GM23248 (cell line): Measurements from ENCODE around the gene MED22. TPM values are rescaled to one million over a fixed set of nuclear protein-coding genes. Genes with fewer than 3 reads are reported as not detected.

Source experiments
- DNase-seq: peaks from one replicate; pipeline ENCODE4 v3.0.0-alpha.2; 2015
- H2AFZ ChIP-seq: fragments of 200-600 bp; sonication (generic); 2 replicates; pipeline ENCODE4 v1.6.1; 2016; ENCODE audit warnings: antibody characterized with exemption
- H3F3A ChIP-seq: fragments of 200-600 bp; sonication (generic); 2 replicates; pipeline ENCODE4 v1.6.1; 2016; ENCODE audit warnings: mild to moderate bottlenecking, antibody characterized with exemption, mixed run types; ENCODE audit not compliant: insufficient read depth
- H3K27ac ChIP-seq: fragments of 200-600 bp; sonication (generic); 2 replicates; pipeline ENCODE4 v1.5.1; 2016; ENCODE audit warnings: mild to moderate bottlenecking
- H3K27me3 ChIP-seq: fragments of 200-600 bp; sonication (generic); replicated peaks from 2 replicates; pipeline ENCODE4 v1.6.1; 2016; ENCODE audit warnings: mild to moderate bottlenecking; ENCODE audit not compliant: insufficient read depth
- H3K36me3 ChIP-seq: fragments of 200-600 bp; sonication (generic); 2 replicates; pipeline ENCODE4 v1.6.1; 2016; ENCODE audit warnings: low read depth, mild to moderate bottlenecking
- H3K4me1 ChIP-seq: fragments of 200-600 bp; sonication (generic); 2 replicates; pipeline ENCODE4 v1.6.1; 2016; ENCODE audit warnings: mild to moderate bottlenecking; ENCODE audit not compliant: insufficient read depth
- H3K4me2 ChIP-seq: fragments of 200-600 bp; sonication (generic); one replicate; pipeline ENCODE4 v1.6.1; 2016; ENCODE audit warnings: mild to moderate bottlenecking; ENCODE audit not compliant: unreplicated experiment
- H3K4me3 ChIP-seq: fragments of 200-600 bp; sonication (generic); 2 replicates; pipeline ENCODE4 v1.5.1; 2016; ENCODE audit warnings: mild to moderate bottlenecking
- H3K79me2 ChIP-seq: fragments of 200-600 bp; sonication (generic); 2 replicates; pipeline ENCODE4 v1.6.1; 2016; ENCODE audit warnings: mild to moderate bottlenecking; ENCODE audit not compliant: insufficient read depth
- H3K9ac ChIP-seq: fragments of 200-600 bp; sonication (generic); 2 replicates; pipeline ENCODE4 v1.6.1; 2016; ENCODE audit warnings: mild to moderate bottlenecking
- H3K9me2 ChIP-seq: fragments of 200-600 bp; sonication (generic); 2 replicates; pipeline ENCODE4 v1.6.1; 2016; ENCODE audit warnings: mixed run types, mild to moderate bottlenecking, moderate library complexity; ENCODE audit not compliant: insufficient read depth
- H3K9me3 ChIP-seq: fragments of 200-600 bp; sonication (generic); one replicate; pipeline ENCODE4 v1.6.1; 2017; ENCODE audit warnings: low read depth
- H4K20me1 ChIP-seq: fragments of 200-600 bp; sonication (generic); 2 replicates; pipeline ENCODE4 v1.6.0; 2016; ENCODE audit not compliant: insufficient read depth
- EZH2 ChIP-seq: fragments of 200-600 bp; sonication (generic); IDR thresholded peaks from 2 replicates; pipeline ENCODE4 v1.6.1; 2018; ENCODE audit warnings: antibody characterized with exemption, mild to moderate bottlenecking; ENCODE audit not compliant: insufficient read depth, poor library complexity, severe bottlenecking
- EZH2phosphoT487 ChIP-seq: fragments of 200-600 bp; sonication (generic); IDR thresholded peaks from 2 replicates; pipeline ENCODE4 v1.6.1; 2018; ENCODE audit warnings: antibody characterized with exemption, moderate library complexity, mild to moderate bottlenecking, low read depth; ENCODE audit not compliant: insufficient read depth
- WGBS, 2 experiments: methylation state at CpG; one replicate each; pipeline ENCODE4 v1.1.6; 2015 to 2017; ENCODE audit warnings: low lambda C conversion rate in 2 of 2, low coverage in 1 of 2; ENCODE audit errors: missing lambda C conversion rate in 2 of 2; 5-methylcytosine and 5-hydroxymethylcytosine counted together
- in situ Hi-C: fragments of 300-500 bp; cut with MboI; formaldehyde crosslinking; loops from 2 replicates; pipeline ENCODE4 v1.15.0; 2020
- polyA plus RNA-seq: library from polyadenylated mRNA; unstranded; fragments of >200 nt; fragmentation: Nextera tagmentation; extraction: Ambion mirVana; gene quantifications from 2 replicates; pipeline ENCODE4 v1.2.1, GENCODE V29; 2016
- total RNA-seq: library from RNA; depleted of rRNA; stranded (reverse); fragments of >200 nt; shearing (Covaris generic); gene quantifications from 2 replicates; pipeline ENCODE4 v1.2.3, GENCODE V29; 2014

The MED22 gene
- total and polyA plus RNA-seq, 2 experiments from 2014 or later, result 14.1 to 28.6 TPM

DNA sequence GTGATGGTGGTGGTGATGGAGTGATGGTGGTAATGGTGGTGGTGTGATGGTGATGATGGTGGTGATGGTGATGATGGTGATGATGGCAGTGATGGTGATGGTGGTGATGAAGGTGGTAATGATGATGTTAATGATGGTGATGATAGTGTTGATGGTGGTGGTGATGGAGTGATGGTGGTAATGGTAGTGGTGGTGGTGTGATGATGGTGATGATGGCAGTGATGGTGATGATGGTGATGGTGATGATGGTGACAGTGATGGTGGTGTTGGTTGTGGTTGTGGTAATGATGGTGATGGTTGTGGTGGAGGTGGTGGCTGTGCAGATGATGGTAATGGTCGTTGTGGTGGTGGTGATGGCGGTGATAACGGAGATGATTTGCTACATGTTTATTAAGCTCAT lies 35.5 kb upstream of the MED22 start:
- TF ChIP-seq EZH2, result no peak
- TF ChIP-seq EZH2phosphoT487, result no peak
- H3K9ac ChIP-seq, result no peak overlapping the region
- H3K27me3 ChIP-seq, result no peaks in the 10 kb centered on the region
- H3K9me3 ChIP-seq, result no peaks in the 10 kb centered on the region
- no peak for DNase-seq
- no peaks in the 10 kb centered on the region for H4K20me1 ChIP-seq
- 87 to 90% methylated on average over 3 of the region's 3 CpGs for WGBS, 2 experiments
- H2AFZ ChIP-seq, result no peak overlapping the region
- in situ Hi-C loops, result no loop called here
- no peaks in the 10 kb centered on the region for H3K79me2 ChIP-seq
- H3F3A ChIP-seq, result 0 out of 2 replicates have a peak, but pooled peaks cover 4% of the 10 kb centered on the region
- no peaks in the 10 kb centered on the region for H3K4me1 ChIP-seq
- no peak overlapping the region for H3K4me2 ChIP-seq
- no peak overlapping the region for H3K4me3 ChIP-seq
- H3K27ac ChIP-seq, result no peak overlapping the region
- H3K36me3 ChIP-seq, result no peaks in the 10 kb centered on the region
- 0 out of 2 replicates have a peak, but pooled peaks cover 5% of the 10 kb centered on the region for H3K9me2 ChIP-seq

DNA sequence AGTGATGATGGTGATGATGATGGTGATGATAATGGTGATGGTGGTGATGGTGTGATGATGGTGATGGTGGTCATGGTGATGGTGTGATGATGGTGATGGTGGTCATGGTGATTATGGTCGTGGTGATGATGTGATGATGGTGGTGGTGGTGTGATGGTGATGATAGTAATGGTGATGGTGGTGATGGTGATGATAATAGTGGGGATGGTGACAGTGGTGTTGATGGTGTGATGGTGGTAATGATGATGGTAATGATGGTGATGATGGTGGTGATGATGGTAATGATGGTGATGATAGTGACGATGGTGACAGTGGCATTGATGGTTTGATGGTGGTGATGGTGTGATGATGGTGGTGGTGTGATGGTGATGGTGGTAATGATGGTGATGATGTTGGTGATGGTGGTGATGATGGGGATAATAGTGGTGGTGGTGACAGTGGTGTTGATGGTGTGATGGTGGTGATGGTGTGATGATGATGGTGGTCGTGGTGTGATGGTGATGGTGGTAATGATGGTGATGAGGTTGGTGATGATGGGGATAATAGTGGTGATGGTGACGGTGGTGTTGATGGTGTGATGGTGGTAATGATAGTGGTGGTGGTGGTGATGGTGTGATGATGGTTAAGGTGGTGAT lies 34.7 kb upstream of the MED22 start:
- no peak overlapping the region for H3K27ac ChIP-seq
- 0 out of 2 replicates have a peak, but pooled peaks cover 5% of the 10 kb centered on the region for H3K9me2 ChIP-seq
- H2AFZ ChIP-seq, result no peak overlapping the region
- H3K9ac ChIP-seq, result no peak overlapping the region
- no peak overlapping the region for H3K4me2 ChIP-seq
- TF ChIP-seq EZH2, result no peak
- no peak for TF ChIP-seq EZH2phosphoT487
- 77 to 90% methylated on average over 4 of the region's 4 CpGs for WGBS, 2 experiments
- H3K79me2 ChIP-seq, result no peaks in the 10 kb centered on the region
- in situ Hi-C loops, result no loop called here
- H3K9me3 ChIP-seq, result no peaks in the 10 kb centered on the region
- H3K36me3 ChIP-seq, result no peaks in the 10 kb centered on the region
- no peak for DNase-seq
- no peak overlapping the region for H3K4me3 ChIP-seq
- no peaks in the 10 kb centered on the region for H3K4me1 ChIP-seq
- H3K27me3 ChIP-seq, result no peaks in the 10 kb centered on the region
- H4K20me1 ChIP-seq, result no peaks in the 10 kb centered on the region
- peaks cover 12% of the 10 kb centered on the region; the same call in 1 of the 2 replicates for H3F3A ChIP-seq

DNA sequence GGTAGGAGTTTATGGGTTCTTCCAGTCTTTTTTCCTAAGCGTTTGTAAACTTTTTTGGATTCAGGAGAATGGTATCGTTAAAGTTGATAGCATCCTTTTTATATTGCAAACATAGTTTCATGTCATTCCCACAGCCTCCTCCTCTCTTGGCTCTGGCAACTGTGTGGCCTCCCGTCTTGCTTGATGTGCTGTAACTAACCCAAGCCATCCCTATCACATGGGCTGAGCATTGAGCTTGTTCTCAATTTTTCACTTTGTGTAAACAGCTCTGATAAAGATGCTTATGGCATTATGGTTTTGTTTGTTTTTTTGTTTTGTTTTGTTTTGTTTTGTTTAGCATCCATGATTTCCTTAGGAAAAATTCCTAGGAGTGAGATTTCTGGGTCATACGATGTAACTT lies 32.8 kb upstream of the MED22 start:
- in situ Hi-C loops, result no loop called here
- H3K4me1 ChIP-seq, result peaks cover 9% of the 10 kb centered on the region; the same call in 1 of the 2 replicates
- 81 to 89% methylated on average over 4 of the region's 4 CpGs for WGBS, 2 experiments

DNA sequence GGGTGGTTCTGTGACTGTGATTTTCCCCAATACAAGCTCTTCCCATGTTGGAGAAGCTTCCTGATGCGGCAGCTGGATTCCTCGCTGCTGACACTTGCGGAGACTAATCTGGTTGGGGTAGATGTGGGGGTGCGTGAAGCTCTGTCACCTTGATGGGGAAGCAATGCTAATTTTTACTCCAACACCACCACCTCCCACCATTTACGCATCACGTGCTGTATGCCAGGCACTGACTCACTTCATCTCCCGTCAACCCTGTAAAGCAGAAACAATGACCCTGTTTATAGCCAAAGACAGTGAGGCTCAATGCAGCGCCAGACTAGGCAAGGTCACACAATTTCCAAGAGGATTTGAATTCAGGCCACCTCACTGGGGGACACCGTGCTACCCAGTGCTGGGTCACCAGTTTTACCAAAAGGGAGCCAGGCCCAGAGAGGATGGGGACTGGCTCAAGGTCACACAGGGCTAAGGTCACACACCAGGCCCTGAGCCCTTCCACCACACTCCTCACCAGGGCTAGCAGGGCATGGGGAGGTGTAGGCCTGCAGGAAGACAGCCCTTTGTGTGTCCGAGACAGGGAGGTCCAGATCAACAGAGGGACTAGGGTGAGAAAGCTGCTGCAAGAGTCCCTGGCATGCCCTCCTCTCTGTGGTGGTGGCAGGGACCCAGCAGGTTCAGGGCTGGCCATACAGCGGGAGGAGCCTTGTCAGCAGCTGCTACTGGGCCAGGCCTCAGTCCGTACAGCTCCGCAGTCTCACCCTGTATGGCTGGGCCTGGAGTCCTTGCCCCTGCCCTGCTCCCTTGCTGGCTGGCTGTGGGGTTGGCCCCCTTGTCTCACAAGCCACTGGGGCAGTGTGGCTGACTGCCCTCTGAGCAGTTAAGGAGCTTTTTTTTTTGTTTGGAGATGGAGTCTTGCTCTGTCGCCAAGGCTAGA lies 31.5 kb upstream of the MED22 start:
- Histone ChIP-seq H3K4me3 (no peak overlapping the region), H3K9me3 (no peaks in the 10 kb centered on the region), H3K36me3 (no peaks in the 10 kb centered on the region), H4K20me1 (no peaks in the 10 kb centered on the region), H3K27ac (no peak overlapping the region), H3K4me2 (no peak overlapping the region), H2AFZ (no peak overlapping the region), H3K4me1 (peaks cover 9% of the 10 kb centered on the region; the same call in 1 of the 2 replicates), H3K9ac (no peak overlapping the region), H3K79me2 (peaks cover 14% of the 10 kb centered on the region), H3F3A (peaks cover 30% of the 10 kb centered on the region), H3K9me2 (0 out of 2 replicates have a peak, but pooled peaks cover 5% of the 10 kb centered on the region), H3K27me3 (no peaks in the 10 kb centered on the region)
- TF ChIP-seq EZH2 (no peak), EZH2phosphoT487 (no peak)
- WGBS, 2 experiments, result 90 to 93% methylated on average over 14 of the region's 14 CpGs
- DNase-seq, result no peak
- in situ Hi-C loops, result no loop called here

More for the DNA sequence above, 32.8 kb upstream of the MED22 start:
- DNase-seq, result no peak
- Histone ChIP-seq H3K9ac (no peak overlapping the region), H3K79me2 (peaks cover under 1% of the 10 kb centered on the region), H3K36me3 (no peaks in the 10 kb centered on the region), H3F3A (peaks cover 23% of the 10 kb centered on the region; the same call in 1 of the 2 replicates), H4K20me1 (no peaks in the 10 kb centered on the region), H2AFZ (no peak overlapping the region), H3K4me3 (no peak overlapping the region), H3K9me2 (0 out of 2 replicates have a peak, but pooled peaks cover 5% of the 10 kb centered on the region), H3K27ac (no peak overlapping the region), H3K27me3 (no peaks in the 10 kb centered on the region), H3K4me2 (no peak overlapping the region), H3K9me3 (no peaks in the 10 kb centered on the region)
- TF ChIP-seq EZH2 (no peak), EZH2phosphoT487 (no peak)
